H1 (cell line): Measurements from ENCODE around the gene STX18. TPM values are rescaled to one million over a fixed set of nuclear protein-coding genes. Genes with fewer than 3 reads are reported as not detected.

Source experiments
- ATF2 ChIP-seq: IDR thresholded peaks from 2 replicates; pipeline ENCODE4 v1.6.1; 2012; ENCODE audit warnings: low read length, inconsistent platforms
- GTF2F1 ChIP-seq: IDR thresholded peaks from 2 replicates; pipeline ENCODE4 v1.6.1; 2012; ENCODE audit warnings: low read depth, low read length, improper control_type of control experiment, borderline replicate concordance
- HDAC2 ChIP-seq, 2 experiments: fragments of 300-600 bp in 1 of 2; sonication (generic) in 1 of 2; IDR thresholded peaks; 2 replicates each; pipeline ENCODE4 v1.6.1; 2011 to 2012; ENCODE audit warnings: low read depth in 2 of 2, low read length in 2 of 2, mild to moderate bottlenecking in 2 of 2, moderate library complexity in 2 of 2, borderline replicate concordance in 1 of 2, inconsistent platforms in 1 of 2
- JUN ChIP-seq: IDR thresholded peaks from 2 replicates; pipeline ENCODE4 v1.6.1; 2011; ENCODE audit warnings: low read depth, mild to moderate bottlenecking, improper control_type of control experiment, low read length
- KDM1A ChIP-seq: fragments of 200-600, 300-600 bp; sonication (generic); IDR thresholded peaks from 2 replicates; pipeline ENCODE4 v1.7.1; 2016; ENCODE audit warnings: mild to moderate bottlenecking, low read length, borderline replicate concordance
- RAD21 ChIP-seq, 2 experiments: IDR thresholded peaks in 1 of 2; conservative IDR thresholded peaks in 1 of 2; 2 replicates each; pipeline ENCODE4 v1.6.1; 2011; ENCODE audit warnings: low read depth in 2 of 2, low read length in 2 of 2, improper control_type of control experiment in 1 of 2, inconsistent platforms in 1 of 2, mild to moderate bottlenecking in 1 of 2, moderate library complexity in 1 of 2
- RBBP5 ChIP-seq: IDR thresholded peaks from 2 replicates; pipeline ENCODE4 v1.7.1; 2012; ENCODE audit warnings: low read depth, mild to moderate bottlenecking, inconsistent platforms, low read length, moderate library complexity, borderline replicate concordance
- RNF2 ChIP-seq: fragments of 200-900, 300-1000 bp; sonication (generic); IDR thresholded peaks from 2 replicates; pipeline ENCODE4 v1.7.1; 2016; ENCODE audit warnings: borderline replicate concordance, low read depth, mild to moderate bottlenecking, antibody characterized with exemption, low read length; ENCODE audit not compliant: poor library complexity, severe bottlenecking; ENCODE audit errors: missing control alignments
- TEAD4 ChIP-seq: IDR thresholded peaks from 2 replicates; pipeline ENCODE4 v1.6.1; 2012; ENCODE audit warnings: low read depth, low read length, inconsistent platforms, mixed read lengths
- polyA plus RNA-seq, 7 experiments: library from polyadenylated mRNA; depleted of rRNA in 3 of 7; stranded (reverse) in 5 of 7; unstranded in 2 of 7; fragments of >200 nt in 5 of 7; fragments of 200-250 nt in 2 of 7; gene quantifications; 1 replicate in 5 of 7; 2 replicates in 1 of 7; 4 replicates in 1 of 7; pipeline versions ENCODE4 v1.2.1 to v1.2.3, GENCODE V29; 2011 to 2013; ENCODE audit warnings: missing spikeins in 2 of 7, mixed read lengths in 2 of 7
- total RNA-seq: library from RNA; stranded (reverse); fragmentation: NEBNext Ultra II Directional; extraction: Animal tissue kit (Norgen Biotek cat#: 25700); gene quantifications from 2 replicates; pipeline ENCODE4 v1.2.1, GENCODE V29; 2021

The STX18 gene
- total and polyA plus RNA-seq, 2 of the 8 experiments (the other 6 are each of a cell fraction or from before 2014, with no cell fraction given), result 14.6 to 18.3 TPM

DNA sequence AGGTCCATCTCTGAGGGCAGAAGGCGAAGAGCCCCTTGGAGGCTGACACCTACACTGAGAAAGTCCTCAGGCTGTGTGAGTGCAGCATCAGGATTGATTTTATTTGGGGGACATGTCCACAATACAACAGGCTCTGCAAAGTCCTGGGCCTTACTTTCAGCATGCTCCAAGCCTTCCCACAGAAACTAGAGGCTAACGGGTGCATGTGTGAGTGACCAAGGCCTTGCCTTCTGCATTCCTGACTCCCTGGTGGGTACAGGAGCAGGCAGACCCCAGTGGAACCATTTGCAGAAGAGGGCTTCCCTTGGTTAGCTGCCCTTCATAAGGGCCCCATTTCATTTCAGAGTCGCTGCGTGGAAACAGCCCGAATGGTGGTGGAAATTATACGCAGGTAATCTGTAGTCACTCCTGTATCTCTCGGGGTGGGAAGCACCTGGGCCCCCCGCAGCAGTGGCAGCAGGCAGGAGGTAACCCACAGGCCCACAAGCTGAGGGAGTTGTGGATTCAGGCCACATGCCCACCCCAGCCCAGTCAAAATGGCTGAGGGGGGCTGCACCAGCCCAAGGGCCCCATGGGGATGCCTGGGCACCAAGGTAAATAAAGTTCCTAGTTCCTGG is 117.2 kb downstream of the STX18 start (continued):
- TF ChIP-seq ATF2 (no peak), KDM1A (no peak), JUN (no peak), GTF2F1 (no peak), TEAD4 (no peak), HDAC2 (IDR thresholded peaks at IDR 0.05; ENCODE audit: borderline replicate concordance in 1 of 2, low read depth in 2 of 2, low read length in 2 of 2) (no peak), RNF2 (no peak), RAD21 (IDR thresholded peaks at IDR 0.05 in 1 of 2, conservative IDR thresholded peaks at IDR 0.05 in 1 of 2; ENCODE audit: low read depth in 2 of 2, low read length in 2 of 2) (no peak), RBBP5 (no peak)
